ENCODE results near the gene DPY19L1.

DNA sequence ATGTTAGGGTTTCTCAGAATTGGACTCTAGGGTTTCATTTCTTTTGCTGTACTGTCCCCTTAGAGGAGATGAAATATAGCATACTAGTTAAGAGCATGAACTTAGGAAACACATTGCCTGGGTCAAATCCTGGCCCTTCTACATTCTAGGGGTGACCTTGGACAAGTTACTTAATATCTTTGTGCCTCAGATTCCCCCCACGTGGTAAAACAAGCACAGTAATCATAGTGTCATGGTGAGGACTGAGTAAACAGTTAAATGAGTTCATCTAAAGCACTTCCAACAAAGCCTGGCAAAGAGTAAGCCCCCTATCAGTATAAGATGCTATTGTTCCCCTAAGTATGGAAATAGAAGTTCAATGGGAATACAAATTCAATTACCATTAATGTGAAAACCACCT is 5.1 kb downstream of the DPY19L1 start:
- TF ChIP-seq, protein P1, sequence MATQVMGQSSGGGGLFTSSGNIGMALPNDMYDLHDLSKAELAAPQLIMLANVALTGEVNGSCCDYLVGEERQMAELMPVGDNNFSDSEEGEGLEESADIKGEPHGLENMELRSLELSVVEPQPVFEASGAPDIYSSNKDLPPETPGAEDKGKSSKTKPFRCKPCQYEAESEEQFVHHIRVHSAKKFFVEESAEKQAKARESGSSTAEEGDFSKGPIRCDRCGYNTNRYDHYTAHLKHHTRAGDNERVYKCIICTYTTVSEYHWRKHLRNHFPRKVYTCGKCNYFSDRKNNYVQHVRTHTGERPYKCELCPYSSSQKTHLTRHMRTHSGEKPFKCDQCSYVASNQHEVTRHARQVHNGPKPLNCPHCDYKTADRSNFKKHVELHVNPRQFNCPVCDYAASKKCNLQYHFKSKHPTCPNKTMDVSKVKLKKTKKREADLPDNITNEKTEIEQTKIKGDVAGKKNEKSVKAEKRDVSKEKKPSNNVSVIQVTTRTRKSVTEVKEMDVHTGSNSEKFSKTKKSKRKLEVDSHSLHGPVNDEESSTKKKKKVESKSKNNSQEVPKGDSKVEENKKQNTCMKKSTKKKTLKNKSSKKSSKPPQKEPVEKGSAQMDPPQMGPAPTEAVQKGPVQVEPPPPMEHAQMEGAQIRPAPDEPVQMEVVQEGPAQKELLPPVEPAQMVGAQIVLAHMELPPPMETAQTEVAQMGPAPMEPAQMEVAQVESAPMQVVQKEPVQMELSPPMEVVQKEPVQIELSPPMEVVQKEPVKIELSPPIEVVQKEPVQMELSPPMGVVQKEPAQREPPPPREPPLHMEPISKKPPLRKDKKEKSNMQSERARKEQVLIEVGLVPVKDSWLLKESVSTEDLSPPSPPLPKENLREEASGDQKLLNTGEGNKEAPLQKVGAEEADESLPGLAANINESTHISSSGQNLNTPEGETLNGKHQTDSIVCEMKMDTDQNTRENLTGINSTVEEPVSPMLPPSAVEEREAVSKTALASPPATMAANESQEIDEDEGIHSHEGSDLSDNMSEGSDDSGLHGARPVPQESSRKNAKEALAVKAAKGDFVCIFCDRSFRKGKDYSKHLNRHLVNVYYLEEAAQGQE (IDR thresholded peaks at IDR 0.05; ENCODE audit: insufficient read depth in 1 of 2, low read depth in 2 of 2, low read length in 2 of 2), result no peak
- no peak for TF ChIP-seq SIN3A (IDR thresholded peaks at IDR 0.05; ENCODE audit: borderline replicate concordance, insufficient read depth, low read length)
- TF ChIP-seq POLR2AphosphoS5 (IDR thresholded peaks at IDR 0.05; ENCODE audit: low read depth, low read length), result no peak
